ENCODE data around the gene GRIK4. TPM values are rescaled to one million over a fixed set of nuclear protein-coding genes. Genes with fewer than 3 reads are reported as not detected.

GRIK4 gene
- total RNA-seq, 1 experiment from 2014 or later: not detected

DNA sequence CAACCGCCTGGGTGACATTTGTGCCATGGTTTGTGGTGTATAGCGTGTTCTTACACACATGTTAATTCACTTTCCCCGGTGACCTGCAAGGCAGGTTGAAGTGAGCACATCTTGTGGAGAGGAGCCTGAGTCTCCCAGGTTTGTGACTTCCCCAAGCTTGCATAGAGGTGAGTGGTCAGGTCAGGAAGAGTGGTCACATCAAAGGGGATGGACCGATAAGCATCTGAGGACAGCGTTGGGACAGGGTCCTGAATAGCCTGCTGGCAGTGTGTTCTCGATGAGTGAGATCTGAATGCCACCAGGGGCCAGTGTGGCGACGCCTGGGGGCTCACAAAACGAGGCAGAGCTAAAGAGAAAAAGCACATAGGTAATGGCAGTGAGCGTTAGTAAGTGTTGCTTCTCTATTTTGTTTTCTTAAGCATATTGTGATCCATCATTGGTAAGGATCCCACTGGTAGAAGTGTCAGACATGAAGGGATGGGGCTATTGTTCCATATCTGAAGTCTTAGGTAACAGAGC lies 154.6 kb downstream of the GRIK4 start:
- no TSS peak for BruUV-seq (replicated peaks)
- no peak for ATAC-seq
- Histone ChIP-seq H3K27me3 (ENCODE audit: low read length) (peaks cover 88% of the 10 kb centered on the region), H3K36me3 (ENCODE audit: low read depth, low read length) (no peaks in the 10 kb centered on the region), H3K4me2 (ENCODE audit: low read length) (no peak overlapping the region), H3K4me1 (ENCODE audit: insufficient read depth, low read length) (no peaks in the 10 kb centered on the region), H3K27ac (ENCODE audit: low read length) (no peak overlapping the region), H3K9me2 (replicated peaks; ENCODE audit: low read length) (no peaks in the 10 kb centered on the region), H3K4me3 (ENCODE audit: low read length) (no peak overlapping the region), H3F3A (ENCODE audit: low read length, unreplicated experiment) (no peaks in the 10 kb centered on the region), H2AFZ (ENCODE audit: low read length) (no peak overlapping the region), H4K20me1 (ENCODE audit: low read length) (no peaks in the 10 kb centered on the region), H3K79me2 (ENCODE audit: low read length) (no peaks in the 10 kb centered on the region), H3K9ac (ENCODE audit: low read length) (no peak overlapping the region), H3K9me3 (ENCODE audit: low read length) (no peaks in the 10 kb centered on the region)
- TF ChIP-seq EZH2 (IDR thresholded peaks at IDR 0.05; ENCODE audit: low read length, unreplicated experiment) (no peak), EZH2phosphoT487 (IDR thresholded peaks at IDR 0.05; ENCODE audit: borderline replicate concordance, low read length) (no peak)
- TF ChIP-seq, protein P1, sequence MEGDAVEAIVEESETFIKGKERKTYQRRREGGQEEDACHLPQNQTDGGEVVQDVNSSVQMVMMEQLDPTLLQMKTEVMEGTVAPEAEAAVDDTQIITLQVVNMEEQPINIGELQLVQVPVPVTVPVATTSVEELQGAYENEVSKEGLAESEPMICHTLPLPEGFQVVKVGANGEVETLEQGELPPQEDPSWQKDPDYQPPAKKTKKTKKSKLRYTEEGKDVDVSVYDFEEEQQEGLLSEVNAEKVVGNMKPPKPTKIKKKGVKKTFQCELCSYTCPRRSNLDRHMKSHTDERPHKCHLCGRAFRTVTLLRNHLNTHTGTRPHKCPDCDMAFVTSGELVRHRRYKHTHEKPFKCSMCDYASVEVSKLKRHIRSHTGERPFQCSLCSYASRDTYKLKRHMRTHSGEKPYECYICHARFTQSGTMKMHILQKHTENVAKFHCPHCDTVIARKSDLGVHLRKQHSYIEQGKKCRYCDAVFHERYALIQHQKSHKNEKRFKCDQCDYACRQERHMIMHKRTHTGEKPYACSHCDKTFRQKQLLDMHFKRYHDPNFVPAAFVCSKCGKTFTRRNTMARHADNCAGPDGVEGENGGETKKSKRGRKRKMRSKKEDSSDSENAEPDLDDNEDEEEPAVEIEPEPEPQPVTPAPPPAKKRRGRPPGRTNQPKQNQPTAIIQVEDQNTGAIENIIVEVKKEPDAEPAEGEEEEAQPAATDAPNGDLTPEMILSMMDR (conservative IDR thresholded peaks at IDR 0.05; ENCODE audit: low read depth, low read length): no peak; the same call in 1 of the 2 replicates
- CTCF ChIA-PET: no interaction called here
- POLR2A ChIA-PET (ENCODE audit: unreplicated experiment): no interaction called here
- intact Hi-C loops (cut with micrococcal nuclease): no loop called here
- DNase-seq: no peak

GRCh38 chr11:120667281-120667680 lies 155.7 kb downstream of the GRIK4 start:
- H3K9me3 ChIP-seq (ENCODE audit: low read length): no peaks in the 10 kb centered on the region
- no peak overlapping the region for H3K4me2 ChIP-seq (ENCODE audit: low read length)
- no peak overlapping the region for H2AFZ ChIP-seq (ENCODE audit: low read length)
- H4K20me1 ChIP-seq (ENCODE audit: low read length): no peaks in the 10 kb centered on the region
- POLR2A ChIA-PET (ENCODE audit: unreplicated experiment): no interaction called here
- no peak for DNase-seq
- H3K9me2 ChIP-seq (replicated peaks; ENCODE audit: low read length): no peaks in the 10 kb centered on the region
- no peak overlapping the region for H3K4me3 ChIP-seq (ENCODE audit: low read length)
- peaks cover 78% of the 10 kb centered on the region for H3K27me3 ChIP-seq (ENCODE audit: low read length)
- intact Hi-C loops (cut with micrococcal nuclease): no loop called here
- no peaks in the 10 kb centered on the region for H3K4me1 ChIP-seq (ENCODE audit: insufficient read depth, low read length)
- H3K27ac ChIP-seq (ENCODE audit: low read length): no peak overlapping the region
- TF ChIP-seq EZH2phosphoT487 (IDR thresholded peaks at IDR 0.05; ENCODE audit: borderline replicate concordance, low read length): no peak
- BruUV-seq (replicated peaks): no TSS peak
- CTCF ChIA-PET: no interaction called here
- ATAC-seq: no peak
- H3F3A ChIP-seq (ENCODE audit: low read length, unreplicated experiment): no peaks in the 10 kb centered on the region
- no peaks in the 10 kb centered on the region for H3K36me3 ChIP-seq (ENCODE audit: low read depth, low read length)
- no peaks in the 10 kb centered on the region for H3K79me2 ChIP-seq (ENCODE audit: low read length)
- no peak overlapping the region for H3K9ac ChIP-seq (ENCODE audit: low read length)

GRCh38 chr11:120667934-120668333 lies 156.4 kb downstream of the GRIK4 start:
- H2AFZ ChIP-seq (ENCODE audit: low read length): no peak overlapping the region
- TF ChIP-seq EZH2phosphoT487 (IDR thresholded peaks at IDR 0.05; ENCODE audit: borderline replicate concordance, low read length) (no peak), EZH2 (IDR thresholded peaks at IDR 0.05; ENCODE audit: low read length, unreplicated experiment) (no peak)
- TF ChIP-seq, protein P1 (conservative IDR thresholded peaks at IDR 0.05; ENCODE audit: low read depth, low read length): no peak
- peaks cover 72% of the 10 kb centered on the region for H3K27me3 ChIP-seq (ENCODE audit: low read length)
- CTCF ChIA-PET: no interaction called here
- no peaks in the 10 kb centered on the region for H3K36me3 ChIP-seq (ENCODE audit: low read depth, low read length)
- no peaks in the 10 kb centered on the region for H3K79me2 ChIP-seq (ENCODE audit: low read length)
- BruUV-seq (replicated peaks): no TSS peak
- no peaks in the 10 kb centered on the region for H3K9me2 ChIP-seq (replicated peaks; ENCODE audit: low read length)
- DNase-seq (no peak), ATAC-seq (no peak)
- H3K4me2 ChIP-seq (ENCODE audit: low read length): no peak overlapping the region
- POLR2A ChIA-PET (ENCODE audit: unreplicated experiment): no interaction called here
- H3F3A ChIP-seq (ENCODE audit: low read length, unreplicated experiment): no peaks in the 10 kb centered on the region
- no peak overlapping the region for H3K4me3 ChIP-seq (ENCODE audit: low read length)
- no peak overlapping the region for H3K9ac ChIP-seq (ENCODE audit: low read length)
- H3K4me1 ChIP-seq (ENCODE audit: insufficient read depth, low read length): no peaks in the 10 kb centered on the region
- no peaks in the 10 kb centered on the region for H3K9me3 ChIP-seq (ENCODE audit: low read length)
- no peaks in the 10 kb centered on the region for H4K20me1 ChIP-seq (ENCODE audit: low read length)
- intact Hi-C loops (cut with micrococcal nuclease): no loop called here
- no peak overlapping the region for H3K27ac ChIP-seq (ENCODE audit: low read length)

All from PC-3 (cell line).